Measurements from ENCODE around the gene LRRC10B.

Gene LRRC10B

DNA sequence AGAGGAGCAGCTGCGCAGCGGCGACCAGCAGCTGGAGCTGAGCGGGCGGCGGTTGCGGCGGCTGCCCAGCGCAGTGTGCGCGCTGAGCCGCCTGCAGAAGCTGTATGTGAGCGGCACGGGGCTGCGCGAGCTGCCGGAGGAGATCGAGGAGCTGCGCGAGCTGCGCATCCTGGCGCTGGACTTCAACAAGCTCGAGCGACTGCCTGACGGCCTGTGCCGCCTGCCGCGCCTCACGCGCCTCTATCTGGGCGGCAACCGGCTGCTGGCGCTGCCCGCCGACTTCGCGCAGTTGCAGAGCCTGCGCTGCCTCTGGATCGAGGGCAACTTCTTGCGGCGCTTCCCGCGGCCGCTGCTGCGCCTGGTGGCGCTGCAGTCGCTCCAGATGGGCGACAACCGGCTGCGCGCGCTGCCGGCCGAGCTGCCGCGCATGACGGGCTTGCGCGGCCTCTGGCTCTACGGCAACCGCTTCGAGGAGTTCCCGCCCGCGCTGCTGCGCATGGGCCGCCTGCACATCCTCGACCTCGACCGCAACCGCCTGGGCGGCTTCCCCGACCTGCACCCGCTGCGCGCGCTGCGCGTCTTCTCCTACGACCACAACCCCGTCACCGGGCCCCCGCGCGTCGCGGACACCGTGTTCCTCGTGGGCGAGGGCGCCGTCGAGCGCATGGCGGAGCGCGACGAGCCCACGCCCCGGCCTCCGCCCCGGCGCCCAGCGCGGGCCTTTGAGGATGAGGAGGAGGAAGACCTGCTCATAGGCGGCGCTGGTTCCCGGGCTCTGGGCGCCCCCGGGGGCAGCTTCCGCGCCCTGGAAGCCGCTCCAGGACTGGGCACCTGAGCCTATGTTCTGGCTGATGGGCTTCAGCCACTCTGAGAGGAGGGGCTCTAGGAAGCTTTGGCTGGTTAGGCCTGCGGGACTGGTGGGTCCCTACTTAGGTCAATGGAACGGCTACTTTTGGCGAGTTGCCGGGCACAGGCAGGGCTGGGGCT is 787 bp downstream of the LRRC10B start:
- peak; percentile 25 for DNase-seq (ENCODE audit: low spot score)

DNA sequence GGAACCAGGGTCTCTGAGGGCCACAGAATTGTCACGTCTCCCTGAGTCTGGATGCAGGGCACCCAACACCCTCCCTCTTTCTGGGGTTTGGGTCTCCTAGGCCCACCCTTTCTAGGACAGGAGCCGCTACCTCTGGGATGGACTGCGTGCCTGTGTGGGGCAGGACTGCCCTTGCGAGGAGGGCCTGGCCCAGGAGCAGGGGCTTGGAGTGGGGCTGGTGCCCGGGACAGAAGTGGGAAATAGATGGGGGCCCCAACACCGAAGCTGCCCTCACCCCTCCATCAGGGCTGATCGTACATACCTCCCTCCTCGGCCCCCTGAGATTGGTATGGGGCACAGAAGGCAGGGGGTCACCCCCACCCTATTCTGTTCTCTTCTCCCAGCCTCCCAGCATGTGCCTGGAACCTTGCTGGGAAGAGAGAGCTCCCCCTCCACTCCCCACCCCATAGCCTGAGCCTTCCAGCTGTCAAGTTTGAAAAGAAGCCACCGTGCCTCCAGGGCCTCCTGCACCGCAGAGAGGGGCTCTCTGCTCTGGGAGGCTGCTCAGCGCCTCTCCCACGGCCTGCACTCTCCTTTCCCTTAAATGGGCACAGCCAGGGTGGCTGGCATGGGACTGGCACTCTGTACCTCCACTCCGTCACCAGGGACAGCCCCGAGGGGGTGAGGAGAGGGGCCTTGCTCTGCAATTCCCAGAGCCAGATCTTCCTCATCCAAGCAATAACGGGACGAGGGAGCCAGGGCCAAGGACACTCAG is 1.8 kb downstream of the LRRC10B start:
- no peak for DNase-seq (ENCODE audit: low spot score)

DNA sequence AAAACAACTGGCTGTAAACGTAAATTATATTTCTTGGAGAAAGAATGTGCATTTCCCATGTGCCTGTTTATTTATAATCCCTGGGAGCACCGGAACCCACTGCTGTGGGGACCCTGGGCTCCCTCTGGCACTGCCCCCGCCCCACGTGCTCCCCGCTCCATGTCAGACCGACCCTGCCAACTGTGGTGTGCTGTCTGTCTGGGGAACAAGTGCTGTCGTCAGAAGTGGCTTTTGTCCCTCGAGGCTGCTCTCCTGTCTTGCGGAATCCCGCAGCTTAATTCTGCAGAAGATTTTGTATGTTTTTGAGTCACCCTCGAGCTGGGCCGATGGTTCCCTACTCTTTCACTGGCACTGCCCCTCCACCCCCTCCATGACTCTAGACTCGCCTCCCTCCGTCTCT is 2.4 kb downstream of the LRRC10B start:
- DNase-seq (ENCODE audit: low spot score) = no peak

DNA sequence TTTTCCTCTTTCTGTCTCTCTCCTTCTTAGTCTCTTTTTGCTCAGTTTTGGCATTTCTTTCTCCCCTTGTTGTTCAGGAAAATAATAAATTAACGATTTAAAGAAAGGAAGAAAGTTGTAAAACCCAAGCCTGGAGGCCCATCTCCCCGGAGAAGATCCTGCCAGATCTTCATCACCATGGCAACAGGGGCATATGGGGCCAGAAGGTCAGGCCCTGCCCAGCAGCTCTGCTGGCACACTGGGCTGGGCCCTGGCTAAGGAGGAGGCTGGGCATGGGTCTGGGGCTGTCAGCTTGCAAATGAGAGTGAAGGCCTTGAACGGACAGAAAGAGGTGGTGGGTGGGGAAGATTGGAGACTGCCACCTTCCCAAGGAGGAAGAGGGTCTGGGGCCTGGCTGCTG is 2.8 kb downstream of the LRRC10B start:
- no peak for DNase-seq (ENCODE audit: low spot score)

DNA sequence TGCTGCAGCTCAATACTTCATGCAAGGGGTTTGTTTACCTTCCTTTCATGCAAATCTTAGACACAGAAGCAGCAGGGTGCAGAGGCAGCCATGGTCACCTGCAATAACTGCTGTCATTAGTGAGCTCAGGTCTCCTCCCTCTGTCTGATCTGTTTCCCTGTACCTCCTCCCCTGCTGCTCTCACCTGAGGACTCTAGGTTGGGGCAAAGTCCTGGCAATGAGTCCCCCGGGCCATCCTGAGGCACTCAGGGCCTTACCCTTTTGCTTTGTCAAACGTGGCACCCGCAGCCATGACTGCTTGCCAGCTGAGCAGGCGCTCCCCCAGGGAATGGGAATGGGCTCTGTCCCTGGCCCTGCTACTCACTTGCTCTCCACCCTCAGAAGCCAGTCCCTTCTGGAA is 3.9 kb downstream of the LRRC10B start:
- DNase-seq (ENCODE audit: low spot score) = no peak

DNA sequence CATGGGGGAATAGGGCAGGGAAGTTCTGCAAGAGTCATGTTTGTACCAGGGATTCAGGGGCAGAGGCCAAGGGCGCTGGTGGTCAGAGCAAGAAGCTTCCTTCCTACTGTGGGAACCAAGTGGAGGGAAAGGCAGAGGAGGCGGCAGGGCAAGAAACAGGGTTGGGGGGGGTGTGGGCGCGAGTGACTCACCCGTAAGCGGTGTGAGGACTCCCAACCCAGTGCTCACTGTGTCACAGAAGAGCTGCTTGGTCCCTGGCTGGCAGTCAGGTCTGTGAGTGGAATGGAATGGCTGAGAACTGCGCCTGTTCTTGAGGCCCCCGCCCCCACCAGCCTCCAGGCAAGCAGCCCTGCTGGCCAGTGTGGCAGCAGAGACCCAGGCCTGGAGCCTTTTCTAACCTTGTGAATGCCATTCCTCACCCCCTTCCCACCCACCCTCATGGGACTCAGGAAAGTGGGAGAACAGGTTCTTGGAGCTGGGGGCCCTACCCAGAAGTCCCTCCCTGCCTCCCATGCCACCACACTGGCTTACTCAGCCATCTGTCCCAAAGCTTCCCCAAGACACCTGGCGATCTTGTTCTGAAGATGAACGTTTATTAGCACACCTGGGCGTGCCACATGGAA is 4.7 kb downstream of the LRRC10B start:
- DNase-seq (ENCODE audit: low spot score) = no peak

DNA sequence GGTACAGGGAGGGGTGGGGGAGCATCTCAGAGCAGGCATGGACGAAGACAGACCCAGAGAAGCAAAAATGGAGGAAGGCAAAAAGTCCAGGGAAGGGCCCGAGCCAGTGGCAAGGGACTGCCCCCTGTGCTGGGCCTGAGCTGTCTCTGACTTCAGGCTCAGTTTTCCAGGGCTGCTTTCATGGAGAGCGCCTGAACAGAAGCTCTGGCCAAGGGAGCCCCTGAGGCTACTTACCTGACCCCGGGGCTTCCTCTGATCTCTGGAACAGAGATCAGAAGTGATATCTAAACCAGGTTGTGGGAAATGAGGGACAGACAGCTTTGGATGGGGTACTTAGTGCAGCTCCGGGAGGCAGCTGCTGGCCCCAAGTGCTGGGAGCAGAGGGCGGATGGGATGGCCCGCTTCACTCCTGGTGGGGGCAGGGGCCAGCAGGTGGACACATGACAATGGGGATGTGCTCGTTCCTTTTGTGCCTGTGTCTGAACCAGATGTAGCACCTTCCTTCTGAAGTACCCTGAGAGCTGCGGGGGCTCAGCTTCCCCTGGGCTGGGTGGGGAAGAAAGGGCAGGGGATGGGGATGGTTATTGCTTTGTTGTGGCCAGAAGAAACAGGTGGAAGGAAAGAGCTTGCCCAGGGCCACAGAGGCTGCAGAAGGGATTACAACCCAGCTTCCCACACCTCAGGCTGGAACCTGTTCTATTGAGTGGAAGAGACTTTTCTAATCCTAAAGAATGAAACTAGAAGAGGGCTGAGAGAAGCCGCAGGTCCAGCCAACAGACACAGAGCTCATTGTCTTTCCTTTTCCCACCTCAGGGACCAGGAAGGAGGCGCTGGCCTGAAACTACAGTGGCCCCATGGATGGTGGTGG is 5.7 kb downstream of the LRRC10B start:
- no peak for DNase-seq (ENCODE audit: low spot score)

DNA sequence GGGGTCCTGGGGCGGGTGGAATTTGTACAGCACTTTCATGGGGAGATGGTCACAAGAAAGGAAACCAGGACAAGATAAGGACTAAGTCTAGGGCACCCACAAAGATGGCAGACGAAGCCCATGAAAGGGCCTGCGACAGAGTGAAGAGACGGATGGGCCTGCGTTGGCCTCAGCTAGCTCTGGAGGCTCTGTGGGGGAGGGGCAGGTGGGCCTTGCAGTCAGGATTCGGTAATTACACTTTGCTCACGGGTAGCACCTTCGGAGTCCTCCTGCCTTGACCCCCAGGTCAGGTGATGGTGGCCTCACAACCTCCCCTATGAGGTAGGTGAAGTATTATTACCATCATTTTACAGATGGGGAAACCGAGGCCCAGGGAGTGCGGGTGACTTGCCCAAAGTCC is 7.1 kb downstream of the LRRC10B start:
- DNase-seq (ENCODE audit: low spot score) = no peak

DNA sequence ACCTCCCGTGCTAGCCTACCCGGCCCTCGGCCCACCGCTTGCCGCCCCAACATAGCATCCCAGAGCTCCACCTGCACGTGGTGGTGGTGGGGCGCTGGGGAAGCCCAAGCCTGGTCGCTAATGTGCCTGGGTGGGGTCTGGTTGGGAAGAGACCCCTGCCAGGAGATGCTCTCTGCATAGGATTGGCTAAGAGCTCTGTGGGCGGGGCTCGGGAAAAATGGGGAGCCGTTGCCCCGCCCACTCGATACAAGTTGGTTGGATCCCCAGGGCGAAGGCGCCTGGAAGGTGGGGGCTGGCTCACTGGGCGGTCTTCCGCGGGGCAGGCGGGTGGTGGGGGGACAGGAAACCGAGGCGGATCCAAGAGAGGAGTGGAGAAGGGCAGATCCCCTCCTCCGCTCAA is 7.6 kb downstream of the LRRC10B start:
- DNase-seq (ENCODE audit: low spot score) = no peak

DNA sequence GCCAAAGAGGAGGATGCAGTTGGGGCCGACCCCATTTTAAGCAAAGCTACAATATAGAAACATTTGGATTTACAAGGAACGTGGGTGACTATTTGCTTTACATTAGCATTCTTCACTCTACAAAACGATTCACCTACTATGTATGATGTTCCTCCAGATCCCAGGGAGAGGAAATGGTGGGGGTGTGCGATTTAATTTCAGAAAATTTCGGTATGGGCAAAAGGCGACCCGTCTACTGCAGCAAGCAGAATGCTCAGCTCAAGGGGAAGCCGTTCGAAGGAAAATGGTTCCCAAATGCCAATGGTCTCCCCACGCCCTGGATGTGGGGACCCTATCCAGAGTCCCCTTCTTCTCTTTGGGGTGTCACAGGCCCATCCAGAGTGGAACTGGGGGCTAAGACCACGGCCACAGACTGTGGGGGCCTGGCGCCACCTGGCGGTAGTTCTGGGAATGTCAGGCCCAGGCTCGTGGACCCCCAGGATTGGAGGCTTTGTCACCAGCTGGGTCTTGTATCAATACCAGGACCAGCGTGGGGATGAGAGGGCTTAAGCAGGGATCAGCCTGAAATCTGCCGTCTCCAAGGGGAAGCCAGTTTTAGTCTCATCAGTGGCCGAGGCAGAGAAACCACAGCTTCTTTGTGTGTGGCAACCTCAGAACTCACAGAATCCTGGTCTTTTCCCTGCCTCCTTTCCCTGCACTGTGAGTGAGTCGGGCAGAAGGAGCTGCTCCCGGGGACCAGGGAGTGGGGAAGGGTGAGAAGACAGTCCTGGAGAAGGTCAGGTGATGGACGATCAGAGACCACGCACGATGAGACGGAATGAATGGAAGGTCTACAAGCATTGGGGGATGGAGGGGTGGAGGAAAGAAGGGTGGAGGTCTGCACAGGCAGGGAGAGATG is 8.4 kb downstream of the LRRC10B start:
- peak; percentile 21 for DNase-seq (ENCODE audit: low spot score)

DNA sequence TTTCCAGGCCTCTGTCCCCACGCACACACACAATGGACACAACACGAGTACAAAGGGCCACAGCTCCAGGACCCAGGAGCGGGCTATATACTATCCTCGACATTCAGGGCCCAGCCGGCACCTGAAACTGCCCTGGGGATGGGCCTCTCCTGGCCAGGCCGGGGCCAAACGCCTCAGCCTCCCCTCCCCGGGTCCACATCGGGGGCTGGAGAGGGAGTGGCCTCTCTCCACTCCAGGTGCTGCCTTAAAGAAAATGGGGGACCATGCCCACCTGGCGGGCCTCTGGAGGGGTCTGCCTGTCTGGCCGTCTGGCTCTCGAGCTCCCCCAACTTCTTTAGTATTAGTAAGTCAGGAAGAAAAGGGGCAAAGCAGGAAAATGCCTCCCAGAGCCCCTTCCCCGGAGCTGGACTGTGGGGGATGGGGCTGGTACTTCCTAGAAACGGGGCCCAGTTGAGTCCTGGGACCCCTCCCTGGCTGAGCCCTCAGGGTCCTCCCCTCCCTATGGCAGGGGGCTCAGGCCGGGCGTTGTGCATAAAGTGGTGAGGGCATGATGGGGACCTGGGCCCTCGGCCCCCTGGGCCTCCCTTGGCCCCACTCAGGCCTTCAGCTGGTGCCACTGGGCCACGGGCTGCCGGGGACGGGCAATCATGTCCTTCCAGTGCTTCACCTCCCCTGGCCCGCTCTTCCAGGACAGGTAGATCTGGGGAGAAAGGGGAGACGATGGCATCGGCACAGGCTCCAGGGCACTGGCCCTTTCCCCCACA is 9.7 kb downstream of the LRRC10B start:
- DNase-seq (ENCODE audit: low spot score) = no peak

DNA sequence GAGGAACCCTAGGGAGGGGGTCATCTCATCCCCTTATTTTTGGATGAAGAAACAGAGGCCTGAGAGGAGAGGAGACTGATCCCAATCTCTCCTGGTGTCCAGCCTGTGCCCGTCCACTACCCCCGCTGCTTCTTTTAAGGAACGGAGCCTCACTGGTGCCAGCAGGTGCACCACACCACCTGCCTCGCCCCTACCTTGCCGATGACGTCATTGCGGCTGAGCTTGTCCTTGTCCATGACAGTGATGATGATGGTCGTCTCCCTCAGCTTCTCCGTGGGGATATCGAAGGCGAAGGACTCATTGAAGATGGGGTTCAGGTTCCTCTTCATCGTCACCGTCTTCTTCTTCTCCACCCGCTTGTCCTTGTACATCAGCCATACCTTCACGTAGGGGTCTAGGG is 14.3 kb downstream of the LRRC10B start:
- DNase-seq (ENCODE audit: low spot score) = no peak

DNA sequence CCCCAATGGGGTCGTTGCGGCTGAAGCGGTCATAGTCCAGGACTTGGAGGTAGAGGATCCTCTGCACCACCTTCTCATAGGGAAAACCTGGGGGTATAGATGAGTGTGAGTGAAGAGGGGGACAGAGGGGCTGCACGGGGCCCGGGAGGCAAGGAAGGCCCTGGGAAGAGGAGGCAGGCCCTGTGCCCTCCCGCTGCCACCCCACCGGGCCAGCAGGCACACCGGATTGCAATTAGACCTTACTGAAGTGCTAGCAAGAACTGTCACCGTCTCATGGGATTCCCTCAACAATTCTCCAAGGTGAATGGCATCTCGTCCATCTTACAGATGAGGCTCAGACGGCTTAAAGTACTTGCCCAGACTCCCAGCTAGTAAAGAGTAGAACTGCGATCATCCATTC is 15.9 kb downstream of the LRRC10B start:
- DNase-seq (ENCODE audit: low spot score) = no peak

DNA sequence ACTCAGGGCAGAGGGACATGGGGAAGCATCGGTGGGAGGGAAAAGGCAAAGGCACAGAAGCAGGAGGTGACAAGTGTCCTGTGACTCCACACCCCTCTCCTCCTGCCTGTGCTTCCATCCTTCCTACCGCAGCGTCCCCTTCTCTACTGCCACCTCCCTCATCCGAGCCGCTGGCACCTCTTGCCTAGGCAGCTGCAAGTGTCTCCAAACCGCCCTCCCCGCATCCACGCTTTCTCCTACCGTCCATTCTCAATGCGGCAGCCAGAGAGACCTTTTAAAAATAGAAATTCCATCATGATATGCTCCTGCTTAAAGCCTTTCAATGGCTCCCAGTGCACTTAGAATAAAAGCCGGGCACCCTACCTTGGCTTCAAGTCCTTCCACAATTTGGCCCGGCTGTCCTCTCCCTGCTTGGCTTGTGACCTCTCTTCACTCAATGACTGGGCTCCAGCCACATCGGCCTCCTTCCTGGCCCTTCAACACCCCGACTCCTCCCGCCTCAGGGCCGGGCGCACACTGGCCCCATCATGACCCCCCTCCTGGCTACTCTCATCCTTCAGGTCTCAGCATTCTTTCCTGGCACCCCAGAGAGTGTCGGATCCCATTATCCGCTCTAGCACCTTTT is 16.5 kb downstream of the LRRC10B start:
- no peak for DNase-seq (ENCODE audit: low spot score)

DNA sequence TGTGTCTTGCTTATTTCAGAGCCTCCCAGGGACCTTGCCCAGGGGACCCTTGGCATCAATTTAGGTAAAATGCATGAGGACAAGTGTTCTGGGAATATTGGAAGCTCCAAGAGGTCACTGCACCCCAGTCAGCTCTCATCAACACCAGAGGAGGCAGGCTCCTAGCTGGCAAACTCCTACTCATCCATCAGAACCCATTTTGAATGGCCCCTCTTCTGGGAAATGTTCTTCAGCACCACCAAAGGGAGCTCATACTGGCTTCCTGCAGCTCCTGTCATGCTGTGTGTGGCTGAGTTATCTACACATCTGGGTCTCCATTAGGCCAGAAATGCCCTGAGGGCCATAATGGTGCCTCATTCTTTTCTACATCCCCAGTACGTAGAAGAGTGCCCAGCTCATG is 17.7 kb downstream of the LRRC10B start:
- no peak for DNase-seq (ENCODE audit: low spot score)

DNA sequence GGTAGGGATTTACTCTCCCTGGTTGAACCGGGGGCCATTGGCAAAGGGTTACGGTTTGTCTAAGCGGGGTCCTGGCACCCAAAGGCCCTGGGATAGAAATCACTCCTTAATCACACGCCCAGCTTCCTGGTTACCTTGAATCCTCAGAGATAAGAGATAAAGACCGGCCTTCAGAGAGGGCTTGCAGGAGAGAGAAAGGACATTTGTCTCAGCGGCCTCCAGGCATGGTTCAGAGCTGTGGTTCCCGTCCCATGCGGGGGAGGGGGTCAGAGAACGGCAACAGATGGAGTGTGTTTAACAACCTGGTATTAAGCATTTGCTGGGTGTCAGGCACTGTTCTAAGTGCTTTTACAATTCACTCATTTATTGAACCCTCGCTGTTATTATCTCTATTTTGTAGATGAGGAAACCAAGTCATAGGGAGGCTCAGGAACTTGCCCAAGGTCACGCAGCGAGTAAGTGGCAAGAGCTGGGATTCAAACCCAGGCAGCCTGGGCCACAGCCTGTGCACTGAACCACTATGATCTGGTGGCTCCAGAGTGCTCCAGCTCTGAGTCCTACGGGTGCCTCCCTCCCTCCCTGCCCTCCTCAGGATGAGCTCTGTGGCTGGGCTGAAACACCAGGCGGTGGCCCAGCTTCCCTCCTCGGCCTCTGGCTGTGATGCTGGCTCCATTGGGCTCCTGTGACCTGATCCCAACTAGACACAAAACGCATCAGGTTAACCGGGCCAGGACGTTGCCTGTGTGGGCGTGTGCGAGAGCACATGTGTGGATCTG is 18.6 kb downstream of the LRRC10B start:
- DNase-seq (ENCODE audit: low spot score) = no peak

DNA sequence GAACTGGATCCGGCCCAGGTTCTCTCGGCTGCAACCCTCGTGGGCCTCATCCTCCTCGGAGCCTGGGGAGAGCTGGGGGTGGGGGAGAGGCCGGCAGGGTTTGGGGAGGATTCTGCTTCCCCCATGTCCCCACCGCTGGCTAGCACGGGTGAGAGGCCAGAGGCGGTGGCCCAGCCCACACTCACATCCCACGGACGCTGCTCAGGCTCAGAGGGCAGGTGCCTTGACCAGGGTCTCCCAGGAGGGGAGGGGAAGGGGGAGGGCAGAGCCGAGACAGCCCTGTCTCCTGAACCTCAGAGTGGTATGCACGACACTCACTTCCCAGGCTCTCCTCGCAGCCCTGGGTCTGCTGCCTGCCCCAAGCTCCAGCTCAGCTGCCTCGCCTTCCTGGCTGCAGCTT is 19.6 kb downstream of the LRRC10B start:
- DNase-seq (ENCODE audit: low spot score) = no peak

DNA sequence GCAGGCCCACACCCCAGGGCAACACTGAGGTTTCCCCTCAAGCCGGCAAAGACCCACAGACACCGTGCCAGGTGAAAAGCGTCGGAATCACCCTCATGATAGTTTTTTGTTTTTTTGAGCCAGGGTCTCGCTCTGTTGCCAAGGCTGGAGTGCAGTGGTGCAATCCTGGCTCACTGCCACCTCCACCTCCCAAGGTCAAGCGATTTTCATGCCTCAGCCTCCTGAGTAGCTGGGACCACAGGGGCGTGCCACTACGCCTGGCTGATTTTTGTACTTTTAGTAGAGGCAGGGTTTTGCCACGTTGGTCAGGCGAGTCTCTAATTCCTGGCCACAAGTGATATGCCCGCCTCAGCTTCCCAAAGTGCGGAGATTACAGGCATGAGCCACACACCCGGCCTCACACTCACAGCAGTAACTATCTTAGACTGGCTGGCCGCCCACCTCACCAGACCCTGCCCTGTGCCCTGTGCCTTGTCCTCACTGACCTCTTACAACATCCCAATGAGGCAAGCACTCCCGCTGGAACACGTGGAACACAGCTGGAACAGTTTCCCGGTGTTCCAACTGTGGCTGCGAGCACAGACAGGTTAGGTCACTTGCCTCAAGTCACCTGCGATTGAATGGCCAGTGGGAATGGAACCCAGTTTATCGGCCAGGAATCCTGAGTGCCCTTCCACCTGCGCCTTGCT is 21.1 kb downstream of the LRRC10B start:
- DNase-seq (ENCODE audit: low spot score) = no peak
